CD4-positive, alpha-beta T cell treated with Interferon alpha-2 for 1 hour (primary cell): ENCODE results near the gene ZNF614.
"Not testable (repeated sequence)": the region's sequence is repeated elsewhere in the genome, so short reads cannot be mapped to it uniquely, and the experiment has no call there.

Source experiments
- DNase-seq, 2 donors: peaks; one replicate each; pipeline ENCODE4 v3.0.0-alpha.2; 2020 to 2022

Gene ZNF614

DNA sequence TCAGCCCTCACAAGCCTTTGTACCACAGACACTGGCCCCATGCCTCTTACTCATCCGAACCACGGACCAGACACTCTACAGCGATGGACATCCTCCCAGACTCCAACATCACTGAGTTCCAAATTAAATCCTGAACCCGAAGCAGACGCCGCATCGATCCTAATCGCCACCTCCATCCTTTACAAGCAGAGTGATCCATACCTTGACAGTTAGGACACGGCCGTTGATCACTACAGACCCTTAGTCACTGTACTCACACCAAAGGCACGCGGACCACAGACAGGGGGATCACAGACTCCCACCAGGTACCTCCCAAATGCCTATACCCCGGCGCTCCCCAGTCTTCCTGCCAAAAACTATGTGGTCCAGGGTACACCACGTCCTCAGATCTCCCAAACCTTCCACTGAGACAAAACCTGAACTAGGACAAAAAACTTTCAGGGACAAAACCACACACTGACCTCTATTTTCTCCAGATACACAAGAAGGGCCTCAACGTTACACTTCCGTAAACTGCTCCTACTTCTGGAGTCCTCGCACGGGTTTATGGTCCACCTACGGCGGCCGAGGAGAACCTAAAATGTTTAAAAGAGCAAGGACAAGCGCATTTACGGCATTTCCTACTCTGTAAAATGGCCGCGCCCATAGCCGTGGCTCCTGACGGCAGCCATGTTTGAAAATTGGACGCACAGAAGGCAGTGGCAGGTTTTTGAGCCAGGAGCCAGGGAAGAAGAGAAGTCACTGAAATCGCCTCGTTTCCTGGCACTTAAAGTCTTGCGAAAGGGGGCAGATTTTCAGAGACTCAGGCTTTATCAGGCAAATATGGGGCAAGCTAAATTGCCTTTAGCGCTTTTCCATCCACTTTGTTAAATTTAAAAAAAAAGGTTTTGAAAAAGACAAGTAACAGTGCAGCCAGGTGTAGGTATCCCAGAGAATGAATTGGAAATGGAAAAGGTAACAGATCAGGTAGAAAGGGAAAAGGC, 41.6 kb downstream of the ZNF614 start, which contains the start of gene ZNF350:
TSS of gene ZNF350 (minus strand) at position 532 of the 983 bp plus-strand sequence. CDS start 12,480 bp downstream, outside the sequence.
- DNase-seq, result peak; percentile 93 to 95

DNA sequence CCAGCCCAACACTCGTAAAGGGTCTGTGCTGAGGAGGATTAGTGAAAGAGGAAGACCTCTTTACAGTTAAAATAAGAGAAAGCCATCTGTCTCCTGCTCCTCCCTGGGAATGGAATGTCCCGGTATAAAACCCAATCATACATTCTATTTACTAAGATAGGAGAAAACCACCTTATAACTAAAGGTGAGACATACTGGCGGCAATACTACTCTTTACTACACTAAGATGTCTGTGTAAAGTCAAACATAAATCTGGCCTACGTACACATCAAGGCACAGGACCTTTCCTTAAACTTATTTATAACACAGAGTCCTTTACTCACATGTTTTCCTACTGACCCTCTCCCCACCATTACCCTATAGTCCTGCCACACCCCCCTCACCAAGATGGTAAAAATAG, 44.8 kb downstream of the ZNF614 start:
- no peak for DNase-seq

DNA sequence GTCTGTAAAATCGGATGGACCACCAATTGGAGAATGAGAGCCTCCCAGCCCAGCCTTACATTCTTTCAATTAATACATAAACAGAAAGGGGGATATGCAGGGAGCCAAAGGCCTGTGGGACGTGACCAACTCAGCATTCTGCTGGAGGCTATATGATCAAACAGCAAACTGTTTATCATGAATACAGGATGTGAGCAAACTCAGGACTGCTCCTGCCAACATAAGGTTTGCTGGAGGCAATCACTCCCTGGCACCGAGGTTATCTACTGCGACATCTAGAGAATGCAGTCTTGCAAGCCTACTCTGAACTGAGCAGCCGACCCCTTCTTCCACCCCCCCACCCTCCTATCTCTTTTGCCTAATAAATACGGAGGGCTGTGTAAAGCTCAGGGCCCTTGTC, 47.3 kb downstream of the ZNF614 start:
- DNase-seq, result not testable (repeated sequence)

DNA sequence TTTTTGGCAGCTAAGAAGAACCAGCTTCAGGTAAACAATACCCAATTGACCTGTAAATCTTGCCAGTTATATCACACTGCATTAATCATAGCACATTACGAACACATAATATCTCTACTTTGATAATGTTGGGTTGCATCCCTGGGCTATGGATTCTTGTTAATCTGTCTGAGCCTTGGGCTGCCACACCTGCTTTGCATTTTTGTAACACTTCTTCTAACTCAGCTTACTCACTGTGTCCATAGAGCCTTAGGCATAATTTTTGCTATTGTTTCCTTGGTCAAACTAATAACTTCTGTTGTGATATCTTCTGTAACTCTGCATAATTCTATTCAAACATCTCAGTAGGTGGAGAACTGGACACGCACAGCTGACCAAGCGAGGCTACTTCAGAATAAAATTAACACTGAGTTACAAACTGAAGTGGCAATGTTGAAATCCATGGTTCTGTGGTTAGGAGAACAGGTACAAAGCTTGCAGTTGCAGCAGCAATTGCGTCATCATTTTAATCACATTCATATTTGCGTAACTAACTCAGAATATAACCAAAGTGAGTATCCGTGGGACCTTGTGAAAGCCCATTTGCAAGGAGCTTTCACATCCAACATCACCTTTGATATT, 48.0 kb downstream of the ZNF614 start:
- DNase-seq, result no peak

DNA sequence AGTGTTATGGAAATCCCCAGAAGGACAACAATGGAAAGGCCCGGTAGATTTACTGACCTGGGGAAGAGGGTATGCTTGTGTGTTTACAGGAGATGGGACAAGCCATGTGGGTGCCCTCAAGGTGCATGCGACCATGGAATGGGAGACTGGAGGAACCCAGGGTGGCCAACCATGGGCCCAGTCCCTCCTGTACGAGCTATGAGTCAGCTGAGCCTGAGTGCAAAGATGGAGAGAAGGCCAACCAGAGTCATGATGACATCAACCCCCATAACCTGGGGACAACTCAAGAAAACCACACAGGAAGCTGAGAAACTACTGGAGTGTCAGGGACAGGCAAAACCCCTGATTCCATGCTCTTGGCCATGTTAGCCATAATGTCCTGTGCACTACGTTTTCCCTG, 49.3 kb downstream of the ZNF614 start:
- no peak for DNase-seq

DNA sequence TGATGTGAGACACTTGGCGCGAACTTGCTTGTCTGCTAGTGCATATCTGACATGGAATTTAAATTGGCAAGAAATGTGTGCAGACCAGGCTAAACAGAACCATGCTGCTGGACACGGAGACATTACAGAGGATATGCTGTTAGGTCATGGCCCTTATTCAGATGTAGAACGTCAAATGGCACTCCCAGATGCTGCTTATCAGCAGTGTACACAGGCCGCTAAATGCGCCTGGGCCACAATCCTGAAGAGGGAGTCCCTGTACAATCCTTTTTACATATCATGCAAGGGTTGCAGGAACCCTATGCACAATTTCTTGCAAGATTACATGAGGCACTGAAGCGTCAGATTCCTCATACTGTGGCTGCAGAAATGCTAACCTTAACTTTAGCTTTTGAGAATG, 50.8 kb downstream of the ZNF614 start:
- no peak for DNase-seq

DNA sequence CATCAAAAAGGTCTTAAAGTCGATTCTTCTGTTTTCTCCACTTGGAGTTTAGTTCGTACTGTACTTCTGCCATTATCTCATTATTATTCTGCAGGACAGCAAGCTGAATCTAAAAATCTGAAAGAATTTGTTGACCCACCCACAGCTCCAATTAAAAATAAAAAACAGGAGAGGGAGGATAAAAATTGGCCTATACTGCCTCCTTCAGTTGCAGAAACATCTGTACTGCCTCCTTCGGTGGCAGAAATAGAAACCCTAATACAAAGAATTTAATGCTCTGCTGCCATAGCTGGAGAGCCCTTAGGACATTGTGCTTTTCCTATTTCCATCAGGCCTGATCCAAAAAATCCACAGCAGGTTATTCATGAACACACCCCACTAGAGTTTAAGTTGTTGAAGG, 51.3 kb downstream of the ZNF614 start:
- DNase-seq, result no peak

DNA sequence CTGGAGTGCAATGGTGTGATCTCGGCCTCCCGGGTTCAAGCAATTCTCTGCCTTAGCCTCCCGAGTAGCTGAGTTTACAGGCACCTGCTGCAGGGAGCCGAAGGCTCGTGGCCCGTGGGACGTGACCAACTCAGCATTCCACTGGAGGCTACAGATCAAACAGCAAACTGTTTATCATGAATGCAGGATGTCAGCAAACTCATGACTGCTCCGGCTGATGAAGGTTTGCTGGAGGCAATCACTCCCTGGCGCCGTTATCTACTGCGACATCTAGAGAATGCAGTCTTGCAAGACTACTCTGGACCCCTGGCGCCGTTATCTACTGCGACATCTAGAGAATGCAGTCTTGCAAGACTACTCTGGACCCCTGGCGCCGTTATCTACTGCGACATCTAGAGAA, 52.4 kb downstream of the ZNF614 start:
- not testable (repeated sequence) for DNase-seq

DNA sequence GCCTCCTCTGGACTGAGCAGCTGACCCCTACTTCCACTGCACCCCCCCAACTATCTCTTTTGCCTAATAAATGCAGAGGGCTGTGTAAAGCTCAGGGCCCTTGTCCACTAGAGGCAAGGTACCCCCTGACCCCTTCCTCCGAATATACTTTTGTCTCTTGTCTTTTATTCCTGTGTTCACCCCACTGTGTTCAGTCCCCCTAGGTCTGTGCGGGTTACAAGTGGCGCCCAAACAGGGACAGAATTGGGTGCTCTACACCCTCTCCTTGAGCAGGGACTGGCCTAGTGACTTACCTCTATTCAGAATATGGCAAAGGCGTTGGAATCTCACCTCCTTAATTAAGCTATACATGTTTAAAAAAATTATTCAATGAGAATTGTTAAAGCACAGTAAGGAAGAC, 56.6 kb downstream of the ZNF614 start:
- DNase-seq, result peak in 1 of 2 donors; percentile 29

DNA sequence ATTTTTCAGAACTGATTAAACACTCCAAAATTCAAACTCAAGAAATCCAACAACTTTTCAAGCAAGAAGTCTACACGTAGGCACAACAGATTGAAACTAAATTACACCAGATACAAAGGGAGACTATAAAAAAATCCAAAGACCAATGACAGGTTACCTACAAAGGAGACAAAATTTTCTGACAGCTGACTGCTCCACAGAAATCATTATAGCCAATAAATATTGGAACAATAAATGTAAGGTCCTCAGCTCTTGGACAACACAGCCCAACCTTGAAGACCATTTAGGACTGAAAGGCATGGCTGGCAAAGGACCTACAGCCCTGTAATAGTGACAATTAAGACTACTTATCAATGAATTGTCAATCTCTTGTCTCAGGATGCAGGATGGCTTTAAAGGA, 57.5 kb downstream of the ZNF614 start:
- DNase-seq, result no peak

DNA sequence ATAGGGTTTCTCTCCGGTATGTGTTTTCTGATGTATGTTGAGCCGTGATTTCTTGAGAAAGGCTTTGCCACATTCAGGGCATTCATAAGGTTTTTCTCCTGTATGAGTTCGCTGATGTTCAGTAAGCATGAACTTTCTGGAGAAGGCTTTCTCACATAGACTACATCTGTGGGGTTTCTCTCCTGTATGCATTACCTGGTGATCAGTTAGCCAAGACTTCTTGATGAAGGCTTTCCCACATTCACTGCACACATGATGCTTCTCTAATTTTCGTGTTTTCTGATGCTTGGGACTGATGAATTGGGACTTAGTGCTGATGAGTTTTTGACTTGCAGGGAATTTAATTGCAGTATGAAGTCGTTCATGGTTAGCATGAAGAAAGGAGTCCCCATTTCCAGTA, 62.6 kb downstream of the ZNF614 start:
- DNase-seq, result no peak
